GM21360 (cell line): ENCODE data around the gene CRACR2B.

Source experiments
- ATAC-seq: cut with Tn5 transposase; IDR thresholded peaks from one replicate; pipeline ENCODE4 v1.9.1; 2021; ENCODE audit warnings: mild to moderate bottlenecking, moderate library complexity; ENCODE audit not compliant: unreplicated experiment

CRACR2B gene

DNA sequence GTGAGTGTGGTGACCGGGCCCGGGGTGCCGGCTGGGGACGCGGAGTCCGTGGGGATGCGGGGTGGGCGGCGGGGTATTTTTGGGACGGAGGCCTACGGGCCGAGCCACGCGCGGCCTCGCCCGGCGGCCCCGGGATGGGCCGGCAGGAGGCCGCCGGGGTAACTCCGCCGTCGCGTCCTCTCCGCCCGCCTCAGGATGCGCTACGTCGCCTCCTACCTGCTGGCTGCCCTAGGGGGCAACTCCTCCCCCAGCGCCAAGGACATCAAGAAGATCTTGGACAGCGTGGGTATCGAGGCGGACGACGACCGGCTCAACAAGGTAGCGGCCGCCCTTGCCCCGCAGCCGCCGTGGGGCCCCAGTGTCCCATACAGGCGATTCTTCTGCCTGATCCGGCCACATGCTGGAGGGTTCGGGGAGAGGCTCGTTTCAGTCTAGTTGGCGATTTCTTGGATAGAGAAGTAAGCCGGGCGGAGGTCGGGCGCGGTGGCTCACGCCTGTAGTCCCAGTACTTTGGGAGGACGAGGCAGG, 17.6 kb upstream of the CRACR2B start:
- ATAC-seq = no peak

DNA sequence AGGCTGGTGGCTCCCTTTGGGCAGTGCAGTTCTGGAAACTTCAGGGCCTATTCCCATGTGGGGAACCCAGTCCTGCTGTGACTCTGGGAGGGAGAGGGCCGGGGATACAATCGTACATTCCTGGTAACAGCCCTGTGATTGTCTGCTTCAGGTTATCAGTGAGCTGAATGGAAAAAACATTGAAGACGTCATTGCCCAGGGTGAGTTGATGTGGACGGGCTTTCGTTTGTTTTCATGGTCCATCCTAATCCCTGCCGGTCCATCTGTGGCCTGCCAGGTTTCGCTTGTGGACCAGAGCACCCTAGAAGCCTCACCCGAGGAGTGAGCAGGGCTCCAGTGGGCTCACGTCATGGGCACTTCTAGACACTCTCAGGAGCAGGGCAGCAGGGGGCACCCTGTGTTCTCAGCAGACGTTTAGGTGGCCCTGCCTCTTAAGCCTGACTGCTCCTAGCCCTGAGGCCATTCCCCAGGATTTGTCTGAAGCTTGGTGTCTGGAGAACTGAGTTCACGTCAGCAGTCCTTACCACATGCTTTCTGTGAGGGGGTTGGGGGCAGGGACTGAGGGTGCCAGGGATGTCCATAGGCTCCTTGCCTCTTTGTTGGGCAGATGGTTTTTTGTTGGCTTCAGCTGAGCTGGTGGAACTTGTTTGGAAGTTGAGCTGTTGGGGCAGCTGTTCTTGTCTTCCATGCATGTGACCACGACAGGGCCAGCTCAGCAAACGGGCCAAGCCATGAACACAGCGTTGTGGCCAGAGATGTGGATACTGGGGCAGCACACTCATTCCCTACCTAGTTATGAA, 16.1 kb upstream of the CRACR2B start:
- ATAC-seq = no peak

DNA sequence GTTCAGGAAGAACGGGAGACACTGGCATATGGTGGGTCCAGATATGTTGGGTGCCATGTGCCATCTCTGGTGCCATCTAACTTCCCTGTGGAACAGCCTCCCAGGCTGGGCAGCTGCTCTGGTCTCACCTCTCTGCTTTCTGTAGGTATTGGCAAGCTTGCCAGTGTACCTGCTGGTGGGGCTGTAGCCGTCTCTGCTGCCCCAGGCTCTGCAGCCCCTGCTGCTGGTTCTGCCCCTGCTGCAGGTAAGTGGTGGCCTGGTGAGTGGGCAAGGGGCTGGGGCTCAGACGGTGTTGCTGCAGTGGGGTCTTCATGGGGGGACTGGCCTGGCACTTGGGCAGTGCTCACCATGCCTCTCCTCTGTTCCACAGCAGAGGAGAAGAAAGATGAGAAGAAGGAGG, 15.3 kb upstream of the CRACR2B start:
- ATAC-seq = no peak

DNA sequence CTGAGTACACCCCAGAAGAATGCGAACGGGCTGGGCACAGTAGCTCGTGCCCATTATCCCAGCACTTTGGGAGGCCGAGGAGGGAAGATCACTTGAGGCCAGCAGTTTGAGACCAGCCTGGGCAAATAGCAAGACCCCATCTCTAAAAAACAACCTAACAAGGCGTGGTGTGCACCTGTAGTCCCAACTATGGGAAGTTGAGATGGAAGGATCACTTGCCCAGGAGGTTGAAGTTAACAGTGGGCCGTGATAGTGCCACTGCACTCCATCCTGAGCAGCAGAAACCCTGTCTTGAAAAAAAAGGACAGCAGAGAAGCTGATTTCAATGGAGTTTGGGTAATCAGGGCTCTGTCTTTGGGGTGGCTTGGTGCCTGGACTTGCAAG, 14.7 kb upstream of the CRACR2B start:
- no peak for ATAC-seq

DNA sequence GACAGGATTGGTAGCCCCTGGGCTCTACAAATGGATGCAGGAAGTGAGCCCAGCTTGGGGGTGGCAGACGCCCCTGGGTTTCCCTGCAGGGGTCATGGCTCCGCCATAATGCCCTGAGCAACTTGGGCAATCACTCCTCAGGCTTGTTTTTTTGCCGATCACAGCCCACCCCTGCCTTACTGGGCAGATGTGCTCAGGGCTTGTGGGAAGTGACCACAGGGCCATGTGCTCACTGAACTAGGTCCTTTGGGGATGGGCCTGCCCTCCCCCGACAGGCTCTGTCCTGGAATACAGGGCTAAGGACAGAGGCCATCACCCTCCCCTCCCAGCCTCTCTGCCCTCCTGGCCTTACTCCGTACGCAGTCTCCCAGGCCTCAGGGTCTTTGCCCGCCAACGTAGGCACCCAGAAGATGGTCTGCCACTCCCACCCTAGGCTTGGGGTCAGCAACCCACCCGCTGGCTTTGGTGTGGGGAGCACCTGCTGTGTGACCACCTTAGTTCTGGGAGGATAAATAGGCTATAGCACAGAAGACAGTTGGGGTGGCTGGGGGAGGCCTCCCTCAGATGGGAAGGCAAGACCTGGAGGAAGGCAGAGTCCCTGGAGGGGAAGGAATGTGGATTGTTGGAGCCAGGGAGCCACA, 14.1 kb upstream of the CRACR2B start:
- no peak for ATAC-seq

DNA sequence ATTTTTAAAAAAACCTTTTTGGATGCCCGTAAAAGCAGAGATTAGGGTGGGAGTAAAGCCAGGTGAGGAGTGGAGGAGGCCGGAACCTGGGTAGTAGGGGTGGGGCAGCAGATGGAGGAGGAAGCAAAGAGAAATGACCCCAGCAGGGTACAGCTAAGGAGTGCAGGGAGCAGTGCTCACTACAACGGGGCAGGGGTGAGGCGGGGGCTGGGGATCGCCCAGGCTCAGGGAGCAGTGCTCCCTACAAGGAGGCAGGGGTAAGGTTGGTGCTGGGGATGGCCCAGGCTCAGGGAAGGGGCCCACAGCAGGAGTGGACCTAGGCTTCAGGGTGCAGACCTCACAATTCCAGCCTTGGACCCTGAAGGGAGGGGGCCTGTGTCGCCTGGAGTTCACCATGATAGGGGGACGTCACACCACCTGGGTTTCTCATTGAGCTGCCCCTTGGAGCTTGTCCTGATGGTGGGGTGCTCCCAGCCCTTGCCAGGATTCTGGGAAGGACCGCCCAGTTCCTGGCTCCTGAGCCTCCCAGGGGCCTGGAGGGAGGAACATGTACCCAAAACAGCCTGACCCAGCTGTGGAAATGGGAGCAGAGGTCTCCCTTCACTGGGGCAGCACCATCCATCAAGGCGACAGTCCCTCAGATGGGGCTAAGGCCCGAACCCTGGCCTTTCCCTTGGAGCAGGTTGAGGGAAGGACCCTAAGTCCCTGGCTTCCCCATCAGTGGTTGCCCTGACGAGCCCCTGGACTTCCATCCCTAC, 11.9 kb upstream of the CRACR2B start:
- no peak for ATAC-seq

DNA sequence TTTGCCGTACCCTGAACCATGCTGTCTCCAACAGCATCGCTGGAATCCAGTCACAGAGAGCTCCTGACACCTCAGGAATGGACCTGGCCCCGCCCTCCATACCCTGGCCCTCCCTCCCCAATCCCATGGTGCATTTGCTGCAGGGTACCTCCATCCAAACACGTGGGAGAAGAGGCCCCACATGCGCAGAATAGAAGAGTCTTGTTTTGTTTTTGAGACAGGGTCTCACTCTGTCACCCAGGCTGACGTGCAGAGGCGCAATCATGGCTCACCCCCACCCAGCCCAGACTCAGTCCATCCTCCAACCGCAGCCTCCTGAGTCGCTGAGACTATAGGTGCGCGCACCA, 11.3 kb upstream of the CRACR2B start:
- no peak for ATAC-seq

DNA sequence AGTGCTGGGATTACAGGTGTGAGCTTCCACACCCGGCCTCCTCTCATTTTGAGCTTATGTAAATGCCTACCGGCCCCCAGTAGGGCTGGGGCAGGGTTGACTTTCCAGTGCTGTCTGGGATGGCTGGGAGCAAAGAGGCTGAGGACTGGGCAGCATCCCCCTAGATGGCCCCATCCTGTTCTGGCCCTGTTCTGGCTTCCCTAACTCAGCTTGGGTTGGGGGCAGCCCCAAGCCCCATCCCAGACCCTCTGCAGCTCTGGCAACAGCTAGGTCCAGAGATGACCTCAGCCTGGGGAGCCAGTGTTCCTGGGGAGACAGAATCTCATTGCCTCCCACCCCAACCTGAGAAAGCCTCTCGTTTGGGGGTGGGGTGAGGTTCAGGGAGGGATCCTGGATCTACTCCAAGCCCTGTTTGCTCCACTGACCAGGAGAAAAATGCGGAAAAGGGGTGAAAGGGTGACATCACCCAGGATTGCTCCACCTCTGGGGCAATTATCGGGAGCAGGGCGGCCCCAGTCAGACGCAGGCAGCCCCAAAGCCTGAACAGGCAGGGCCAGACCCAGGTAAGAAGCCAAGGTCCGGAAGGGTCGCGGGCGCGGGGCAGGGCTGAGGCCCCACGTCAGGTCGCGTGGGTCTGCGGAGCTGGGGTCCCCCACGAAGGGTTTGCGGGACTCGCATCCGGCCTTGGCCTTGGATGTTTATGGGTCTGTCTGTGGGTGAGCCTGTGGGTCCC, 9.2 kb upstream of the CRACR2B start, which contains the start of gene PNPLA2:
PNPLA2 (plus strand) TSS at position 519 of the 733 bp plus-strand sequence. CDS start 805 bp downstream, outside the sequence.
- no peak for ATAC-seq

DNA sequence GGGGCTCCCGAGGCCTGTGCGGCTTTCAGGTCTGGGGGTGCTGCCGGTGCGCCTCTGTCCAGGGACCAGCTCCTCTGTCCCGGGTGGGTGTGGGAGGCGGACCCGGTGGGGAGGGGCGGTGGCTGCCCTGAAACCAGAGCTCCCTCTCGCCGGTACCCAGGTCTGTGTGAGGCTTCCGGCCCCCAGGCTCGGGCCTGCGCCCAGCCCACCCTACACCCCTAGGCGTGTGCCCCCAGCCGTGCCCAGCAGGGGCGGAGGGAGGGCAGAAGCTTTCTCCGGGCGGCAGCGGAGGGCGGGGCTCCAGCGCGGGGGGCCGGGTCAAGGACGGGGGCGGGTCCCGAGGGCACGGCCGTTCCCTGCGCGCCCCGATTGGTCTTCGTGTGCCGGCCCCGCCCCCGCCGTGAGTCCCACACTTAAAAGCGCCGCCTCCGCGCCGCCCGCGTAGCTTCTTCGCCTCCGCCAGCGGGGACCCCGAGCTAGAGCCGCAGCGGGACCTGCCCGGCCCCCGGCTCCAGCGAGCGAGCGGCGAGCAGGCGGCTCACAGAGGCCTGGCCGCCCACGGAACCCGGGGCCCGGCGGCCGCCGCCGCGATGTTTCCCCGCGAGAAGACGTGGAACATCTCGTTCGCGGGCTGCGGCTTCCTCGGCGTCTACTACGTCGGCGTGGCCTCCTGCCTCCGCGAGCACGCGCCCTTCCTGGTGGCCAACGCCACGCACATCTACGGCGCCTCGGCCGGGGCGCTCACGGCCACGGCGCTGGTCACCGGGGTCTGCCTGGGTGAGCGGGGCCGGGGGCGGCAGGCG, 8.4 kb upstream of the CRACR2B start:
- ATAC-seq = peak; percentile 59

DNA sequence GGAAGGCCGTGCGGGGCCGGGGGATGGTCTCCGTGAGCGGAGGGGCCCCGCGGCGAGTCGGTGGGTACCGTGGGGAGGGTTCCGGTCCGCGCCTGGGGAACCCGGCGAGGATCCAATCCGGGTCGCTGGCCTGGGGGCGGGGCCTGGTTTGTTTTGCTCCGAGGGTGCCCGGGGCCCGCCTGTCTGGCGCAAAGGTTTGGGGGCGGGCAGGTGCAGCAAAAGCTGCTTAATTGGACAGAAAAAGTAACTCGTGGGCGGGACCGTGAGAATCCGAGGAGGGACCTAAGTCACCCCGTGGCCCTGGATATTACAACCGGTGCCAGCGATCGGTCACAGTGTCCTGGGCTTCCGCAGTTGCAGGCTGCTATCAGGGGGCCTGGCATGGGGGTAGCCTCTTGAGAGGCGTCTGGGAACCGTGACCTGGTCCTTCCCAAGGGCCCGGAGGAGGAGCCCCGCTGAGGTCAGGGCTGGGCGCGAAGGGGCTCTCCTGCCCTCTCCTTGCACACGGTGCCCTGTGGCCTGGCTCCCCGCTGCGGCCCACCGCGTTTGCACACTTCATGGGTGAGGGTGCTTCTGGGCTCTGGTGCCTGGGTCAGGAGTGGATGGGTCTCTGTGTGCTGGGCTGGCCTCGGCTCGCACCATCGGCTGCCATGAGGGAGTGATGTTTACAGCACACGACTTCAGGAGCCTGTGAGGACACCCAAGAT, 7.6 kb upstream of the CRACR2B start:
- peak; percentile 49 for ATAC-seq

DNA sequence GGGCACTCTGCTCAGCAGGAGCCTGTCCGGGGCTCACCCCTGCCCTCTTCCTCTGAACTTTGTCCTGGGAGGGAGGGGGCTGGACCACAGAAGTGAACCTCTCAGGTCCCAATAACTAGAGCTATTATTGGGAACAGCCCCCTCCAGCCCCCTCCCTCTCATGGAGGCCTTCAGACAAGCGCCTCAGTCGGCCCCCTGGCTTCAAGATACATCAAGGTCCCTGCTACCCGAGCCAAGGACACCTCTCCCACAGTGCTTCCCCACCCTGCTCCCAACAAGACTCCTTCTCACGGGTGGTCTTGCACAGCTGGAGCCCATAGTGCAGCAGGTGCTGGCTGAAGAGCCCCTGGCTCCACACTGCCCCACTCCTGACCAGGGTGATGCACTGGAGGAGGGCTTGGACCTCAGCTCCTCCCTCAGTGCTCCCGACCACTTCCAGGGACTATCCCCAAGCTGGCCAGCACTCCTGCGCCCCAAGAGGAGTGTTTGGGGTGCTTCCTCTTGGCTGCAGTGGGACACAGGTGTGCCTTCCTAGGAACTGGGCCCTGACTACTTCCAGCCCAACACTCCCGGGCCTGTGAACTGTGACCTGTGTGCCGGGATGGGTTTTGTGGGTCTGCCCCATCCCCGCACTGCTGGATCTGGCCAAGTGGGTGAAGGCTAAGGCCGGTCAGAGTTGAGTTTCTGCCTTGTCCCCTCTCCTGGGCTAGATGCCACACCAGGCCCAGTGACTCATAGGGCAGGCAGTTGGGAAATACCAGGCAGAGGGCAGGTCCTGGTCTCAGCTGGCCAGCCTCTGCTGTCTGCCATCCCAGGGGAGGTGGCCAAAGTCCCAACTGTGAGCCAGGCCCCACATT, 6.8 kb upstream of the CRACR2B start:
- no peak for ATAC-seq

DNA sequence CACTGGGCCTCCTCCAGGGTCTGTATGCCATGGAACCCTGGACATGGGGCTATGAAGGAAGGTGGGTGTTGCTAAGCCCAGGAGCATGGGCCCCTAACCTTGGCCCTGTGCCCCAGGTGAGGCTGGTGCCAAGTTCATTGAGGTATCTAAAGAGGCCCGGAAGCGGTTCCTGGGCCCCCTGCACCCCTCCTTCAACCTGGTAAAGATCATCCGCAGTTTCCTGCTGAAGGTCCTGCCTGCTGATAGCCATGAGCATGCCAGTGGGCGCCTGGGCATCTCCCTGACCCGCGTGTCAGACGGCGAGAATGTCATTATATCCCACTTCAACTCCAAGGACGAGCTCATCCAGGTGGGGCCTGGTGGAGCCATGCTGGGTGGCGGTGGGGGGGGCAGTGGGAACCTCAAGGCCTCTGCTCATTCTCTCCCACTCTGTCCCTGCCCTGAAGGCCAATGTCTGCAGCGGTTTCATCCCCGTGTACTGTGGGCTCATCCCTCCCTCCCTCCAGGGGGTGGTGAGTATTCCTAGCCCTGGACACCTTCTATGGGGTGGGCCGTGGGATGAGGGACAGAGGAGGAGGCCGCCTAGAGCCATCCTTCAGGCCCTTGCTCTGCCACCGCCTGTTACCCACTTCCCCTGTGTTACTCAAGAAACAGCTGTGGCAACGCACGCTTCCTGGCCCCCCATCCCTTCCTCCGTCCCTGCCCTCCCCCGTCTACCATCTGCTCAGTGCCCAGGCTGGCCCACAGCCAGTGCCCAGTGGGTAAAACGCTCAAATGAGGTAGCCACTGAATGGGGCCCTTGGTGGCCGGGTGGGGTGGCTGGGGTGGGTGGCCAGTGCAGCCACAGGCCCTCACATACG, 6.0 kb upstream of the CRACR2B start:
- no peak for ATAC-seq

DNA sequence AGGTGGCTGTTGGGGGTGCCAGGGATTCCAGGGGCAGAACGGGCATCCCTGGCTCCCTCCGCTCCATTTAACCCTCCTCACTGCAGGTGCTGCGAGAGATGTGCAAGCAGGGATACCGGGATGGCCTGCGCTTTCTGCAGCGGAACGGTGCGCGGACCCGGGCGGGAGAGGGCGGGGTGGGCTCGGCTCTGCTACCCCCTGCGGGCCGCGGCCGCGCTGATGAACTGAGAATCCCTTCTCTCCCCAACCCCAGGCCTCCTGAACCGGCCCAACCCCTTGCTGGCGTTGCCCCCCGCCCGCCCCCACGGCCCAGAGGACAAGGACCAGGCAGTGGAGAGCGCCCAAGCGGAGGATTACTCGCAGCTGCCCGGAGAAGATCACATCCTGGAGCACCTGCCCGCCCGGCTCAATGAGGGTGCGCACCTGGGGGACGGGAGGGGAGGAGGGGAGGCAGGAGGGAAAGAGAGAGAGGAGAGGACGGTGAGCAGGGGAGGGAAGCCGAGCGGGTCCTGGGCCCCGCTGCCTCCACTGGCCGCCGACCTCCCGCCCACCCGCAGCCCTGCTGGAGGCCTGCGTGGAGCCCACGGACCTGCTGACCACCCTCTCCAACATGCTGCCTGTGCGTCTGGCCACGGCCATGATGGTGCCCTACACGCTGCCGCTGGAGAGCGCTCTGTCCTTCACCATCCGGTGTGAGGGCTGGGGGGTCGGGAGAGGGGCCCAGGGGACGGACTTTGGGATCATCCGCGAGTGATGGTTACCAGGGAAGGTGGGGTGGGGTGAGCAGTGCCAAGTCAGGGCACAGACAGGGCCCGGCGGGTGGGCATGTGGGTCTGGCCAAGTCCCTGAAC, 4.1 kb upstream of the CRACR2B start:
- ATAC-seq = no peak

DNA sequence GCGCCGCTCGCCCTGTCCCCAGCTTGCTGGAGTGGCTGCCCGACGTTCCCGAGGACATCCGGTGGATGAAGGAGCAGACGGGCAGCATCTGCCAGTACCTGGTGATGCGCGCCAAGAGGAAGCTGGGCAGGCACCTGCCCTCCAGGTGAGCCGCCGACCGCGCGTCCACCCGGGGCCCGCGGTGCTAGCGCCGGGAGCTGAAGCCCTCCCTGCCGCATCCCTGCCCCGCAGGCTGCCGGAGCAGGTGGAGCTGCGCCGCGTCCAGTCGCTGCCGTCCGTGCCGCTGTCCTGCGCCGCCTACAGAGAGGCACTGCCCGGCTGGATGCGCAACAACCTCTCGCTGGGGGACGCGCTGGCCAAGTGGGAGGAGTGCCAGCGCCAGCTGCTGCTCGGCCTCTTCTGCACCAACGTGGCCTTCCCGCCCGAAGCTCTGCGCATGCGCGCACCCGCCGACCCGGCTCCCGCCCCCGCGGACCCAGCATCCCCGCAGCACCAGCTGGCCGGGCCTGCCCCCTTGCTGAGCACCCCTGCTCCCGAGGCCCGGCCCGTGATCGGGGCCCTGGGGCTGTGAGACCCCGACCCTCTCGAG, 3.3 kb upstream of the CRACR2B start:
- no peak for ATAC-seq

DNA sequence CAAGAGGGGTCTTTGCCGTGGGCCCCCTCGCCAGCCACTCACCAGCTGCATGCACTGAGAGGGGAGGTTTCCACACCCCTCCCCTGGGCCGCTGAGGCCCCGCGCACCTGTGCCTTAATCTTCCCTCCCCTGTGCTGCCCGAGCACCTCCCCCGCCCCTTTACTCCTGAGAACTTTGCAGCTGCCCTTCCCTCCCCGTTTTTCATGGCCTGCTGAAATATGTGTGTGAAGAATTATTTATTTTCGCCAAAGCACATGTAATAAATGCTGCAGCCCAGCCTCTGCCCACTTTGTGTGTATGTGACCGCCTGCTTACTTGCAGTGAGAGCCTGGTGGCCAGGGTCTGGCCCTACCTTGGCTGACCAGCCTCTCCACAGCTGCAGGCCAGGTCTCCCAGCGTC, 2.8 kb upstream of the CRACR2B start:
- no peak for ATAC-seq
